Liver (tissue), 9 donors: ENCODE results near the gene ITGB4. TPM values are rescaled to one million over a fixed set of nuclear protein-coding genes. Genes with fewer than 3 reads are reported as not detected.

Experiments
- DNase-seq: peaks from one replicate; pipeline ENCODE4 v3.0.0-alpha.2; 2017; ENCODE audit warnings: low spot score
- H3K27ac ChIP-seq, 2 donors: one replicate each; pipeline ENCODE4 v1.7.0; 2013; ENCODE audit warnings: inconsistent platforms in 2 of 2, low read length in 2 of 2, control low read depth in 1 of 2, low read depth in 1 of 2, mild to moderate bottlenecking in 1 of 2
- H3K27me3 ChIP-seq, 4 donors: one replicate each; pipeline versions ENCODE4 v1.6.1 to v1.7.0; 2013; ENCODE audit warnings: low read length in 3 of 4, inconsistent platforms in 1 of 4, mild to moderate bottlenecking in 1 of 4, moderate library complexity in 1 of 4; ENCODE audit not compliant: control insufficient read depth in 4 of 4, insufficient read depth in 4 of 4
- H3K36me3 ChIP-seq, 4 donors: one replicate each; pipeline versions ENCODE4 v1.6.1 to v1.7.0; 2013; ENCODE audit warnings: low read length in 3 of 4, mild to moderate bottlenecking in 3 of 4, low read depth in 1 of 4, moderate library complexity in 1 of 4; ENCODE audit not compliant: control insufficient read depth in 4 of 4, insufficient read depth in 3 of 4
- H3K4me1 ChIP-seq, 4 donors: one replicate each; pipeline versions ENCODE4 v1.6.1 to v1.7.0; 2013; ENCODE audit warnings: low read length in 3 of 4, mild to moderate bottlenecking in 3 of 4, moderate library complexity in 1 of 4; ENCODE audit not compliant: control insufficient read depth in 4 of 4, insufficient read depth in 4 of 4
- H3K4me3 ChIP-seq, 3 donors: one replicate each; pipeline versions ENCODE4 v1.6.1 to v1.7.0; 2013; ENCODE audit warnings: low read length in 3 of 3, control low read depth in 1 of 3, low read depth in 1 of 3, mild to moderate bottlenecking in 1 of 3
- H3K9ac ChIP-seq, 2 donors: one replicate each; pipeline ENCODE4 v1.7.0; 2013; ENCODE audit warnings: low read length in 2 of 2, mild to moderate bottlenecking in 2 of 2, moderate library complexity in 2 of 2, control low read depth in 1 of 2, low read depth in 1 of 2
- H3K9me3 ChIP-seq, 4 donors: one replicate each; pipeline versions ENCODE4 v1.6.1 to v1.7.0; 2013; ENCODE audit warnings: low read length in 3 of 4; ENCODE audit not compliant: control insufficient read depth in 4 of 4
- EGR1 ChIP-seq, 2 donors: IDR thresholded peaks; 2 replicates each; pipeline ENCODE4 v1.6.1; 2016 to 2018; ENCODE audit warnings: antibody characterized with exemption in 2 of 2, low read depth in 2 of 2
- FOXA1 ChIP-seq: IDR thresholded peaks from 2 replicates; pipeline ENCODE4 v1.6.1; 2016; ENCODE audit warnings: antibody characterized with exemption
- FOXA2 ChIP-seq: IDR thresholded peaks from 2 replicates; pipeline ENCODE4 v1.6.1; 2016; ENCODE audit warnings: antibody characterized with exemption
- GABPA ChIP-seq, 2 donors: IDR thresholded peaks in 1 of 2; conservative IDR thresholded peaks in 1 of 2; 2 replicates each; pipeline ENCODE4 v1.6.1; 2016; ENCODE audit warnings: antibody characterized with exemption in 2 of 2, mild to moderate bottlenecking in 1 of 2, moderate library complexity in 1 of 2
- HNF4A ChIP-seq, 2 donors: conservative IDR thresholded peaks; 2 replicates each; pipeline ENCODE4 v1.6.1; 2016; ENCODE audit warnings: antibody characterized with exemption in 2 of 2, mild to moderate bottlenecking in 2 of 2
- HNF4G ChIP-seq: IDR thresholded peaks from 2 replicates; pipeline ENCODE4 v1.6.1; 2016; ENCODE audit warnings: antibody characterized with exemption
- JUND ChIP-seq, 2 donors: IDR thresholded peaks; 2 replicates each; pipeline ENCODE4 v1.6.1; 2016; ENCODE audit warnings: antibody characterized with exemption in 2 of 2
- MAX ChIP-seq: IDR thresholded peaks from 2 replicates; pipeline ENCODE4 v1.6.1; 2016; ENCODE audit warnings: antibody characterized with exemption
- NR2F2 ChIP-seq: IDR thresholded peaks from 2 replicates; pipeline ENCODE4 v1.6.1; 2016; ENCODE audit warnings: antibody characterized with exemption
- RAD21 ChIP-seq, 2 donors: IDR thresholded peaks; 2 replicates each; pipeline ENCODE4 v1.6.1; 2016; ENCODE audit warnings: antibody characterized with exemption in 2 of 2, mild to moderate bottlenecking in 2 of 2
- REST ChIP-seq: IDR thresholded peaks from 2 replicates; pipeline ENCODE4 v1.6.1; 2016; ENCODE audit warnings: antibody characterized with exemption, mild to moderate bottlenecking
- RXRA ChIP-seq, 2 donors: IDR thresholded peaks; 2 replicates each; pipeline ENCODE4 v1.6.1; 2017 to 2018; ENCODE audit warnings: antibody characterized with exemption in 2 of 2, mild to moderate bottlenecking in 1 of 2
- SP1 ChIP-seq: IDR thresholded peaks from 2 replicates; pipeline ENCODE4 v1.6.1; 2018; ENCODE audit warnings: antibody characterized with exemption, mild to moderate bottlenecking
- TAF1 ChIP-seq: conservative IDR thresholded peaks from 2 replicates; pipeline ENCODE4 v1.6.1; 2016; ENCODE audit warnings: antibody characterized with exemption, mild to moderate bottlenecking
- YY1 ChIP-seq: IDR thresholded peaks from 2 replicates; pipeline ENCODE4 v1.6.1; 2016; ENCODE audit warnings: antibody characterized with exemption, mild to moderate bottlenecking
- ZBTB33 ChIP-seq: IDR thresholded peaks from 2 replicates; pipeline ENCODE4 v1.6.1; 2016; ENCODE audit warnings: antibody characterized with exemption
- WGBS: extraction: QIAGEN DNeasy Blood & Tissue Kit; methylation state at CpG from one replicate; pipeline ENCODE4 v1.1.7; 2013; 5-methylcytosine and 5-hydroxymethylcytosine counted together
- polyA plus RNA-seq, 2 donors: library from polyadenylated mRNA; stranded (reverse) in 1 of 2; unstranded in 1 of 2; fragments of 200-250 nt in 1 of 2; fragments of >200 nt in 1 of 2; fragmentation: Nextera tagmentation in 1 of 2; extraction: Ambion mirVana in 1 of 2; gene quantifications; one replicate each; pipeline versions ENCODE4 v1.2.1 to v1.2.3, GENCODE V29; 2013 to 2015
- total RNA-seq, 2 donors: library from RNA; depleted of rRNA; stranded (reverse); fragments of >200 nt; gene quantifications; one replicate each; pipeline ENCODE4 v1.2.3, GENCODE V29; 2014
- TF ChIP-seq, protein P1 (sequence below): IDR thresholded peaks from 2 replicates; pipeline ENCODE4 v1.6.1; 2016; ENCODE audit warnings: antibody characterized with exemption
- TF ChIP-seq, protein P2 (sequence below): fragments of 150-350 bp; IDR thresholded peaks from 2 replicates; pipeline ENCODE4 v1.5.1; 2017; ENCODE audit warnings: improper control_type of control experiment, low read depth, low read length; ENCODE audit not compliant: missing input control
- donor health status: healthy.
- donor health status: healthy.
- donor health status: healthy.
- donor health status: healthy.
- donor health status: healthy.

Gene ITGB4
- total and polyA plus RNA-seq, 4 donors, result 0.42 to 1.4 (median 1.3) TPM

GRCh38 chr17:75757086-75757681 lies 35.9 kb downstream of the ITGB4 start:
- Histone ChIP-seq H3K4me1 (peaks cover 8 to 33% (median 18%) of the 10 kb centered on the region in 4 donors), H3K27me3 (no peaks in the 10 kb centered on the region), H3K9ac (no peak overlapping the region), H3K9me3 (no peaks in the 10 kb centered on the region), H3K36me3 (peaks cover 0 to 15% (median 2%) of the 10 kb centered on the region in 4 donors), H3K27ac (no peak overlapping the region), H3K4me3 (no peak overlapping the region)
- whole genome bisulfite sequencing, result 96% methylated on average over 21 of the region's 21 CpGs
- no peak for DNase-seq
- no peak for TF ChIP-seq GABPA (IDR thresholded peaks at IDR 0.05 in 1 of 2, conservative IDR thresholded peaks at IDR 0.05 in 1 of 2)
- TF ChIP-seq SP1, result no peak
- no peak for TF ChIP-seq RAD21 (IDR thresholded peaks at IDR 0.05)
- TF ChIP-seq, protein P1, sequence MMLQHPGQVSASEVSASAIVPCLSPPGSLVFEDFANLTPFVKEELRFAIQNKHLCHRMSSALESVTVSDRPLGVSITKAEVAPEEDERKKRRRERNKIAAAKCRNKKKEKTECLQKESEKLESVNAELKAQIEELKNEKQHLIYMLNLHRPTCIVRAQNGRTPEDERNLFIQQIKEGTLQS, result no peak
- TF ChIP-seq YY1, result no peak
- TF ChIP-seq HNF4G, result no peak
- TF ChIP-seq TAF1, result no peak
- TF ChIP-seq NR2F2, result no peak
- no peak for TF ChIP-seq ZBTB33
- TF ChIP-seq FOXA1, result no peak
- no peak for TF ChIP-seq HNF4A (conservative IDR thresholded peaks at IDR 0.05)
- TF ChIP-seq FOXA2, result no peak
- TF ChIP-seq, protein P2, sequence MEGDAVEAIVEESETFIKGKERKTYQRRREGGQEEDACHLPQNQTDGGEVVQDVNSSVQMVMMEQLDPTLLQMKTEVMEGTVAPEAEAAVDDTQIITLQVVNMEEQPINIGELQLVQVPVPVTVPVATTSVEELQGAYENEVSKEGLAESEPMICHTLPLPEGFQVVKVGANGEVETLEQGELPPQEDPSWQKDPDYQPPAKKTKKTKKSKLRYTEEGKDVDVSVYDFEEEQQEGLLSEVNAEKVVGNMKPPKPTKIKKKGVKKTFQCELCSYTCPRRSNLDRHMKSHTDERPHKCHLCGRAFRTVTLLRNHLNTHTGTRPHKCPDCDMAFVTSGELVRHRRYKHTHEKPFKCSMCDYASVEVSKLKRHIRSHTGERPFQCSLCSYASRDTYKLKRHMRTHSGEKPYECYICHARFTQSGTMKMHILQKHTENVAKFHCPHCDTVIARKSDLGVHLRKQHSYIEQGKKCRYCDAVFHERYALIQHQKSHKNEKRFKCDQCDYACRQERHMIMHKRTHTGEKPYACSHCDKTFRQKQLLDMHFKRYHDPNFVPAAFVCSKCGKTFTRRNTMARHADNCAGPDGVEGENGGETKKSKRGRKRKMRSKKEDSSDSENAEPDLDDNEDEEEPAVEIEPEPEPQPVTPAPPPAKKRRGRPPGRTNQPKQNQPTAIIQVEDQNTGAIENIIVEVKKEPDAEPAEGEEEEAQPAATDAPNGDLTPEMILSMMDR, result no peak
- TF ChIP-seq RXRA (IDR thresholded peaks at IDR 0.05), result no peak
- no peak for TF ChIP-seq MAX
- no peak for TF ChIP-seq JUND (IDR thresholded peaks at IDR 0.05)

DNA sequence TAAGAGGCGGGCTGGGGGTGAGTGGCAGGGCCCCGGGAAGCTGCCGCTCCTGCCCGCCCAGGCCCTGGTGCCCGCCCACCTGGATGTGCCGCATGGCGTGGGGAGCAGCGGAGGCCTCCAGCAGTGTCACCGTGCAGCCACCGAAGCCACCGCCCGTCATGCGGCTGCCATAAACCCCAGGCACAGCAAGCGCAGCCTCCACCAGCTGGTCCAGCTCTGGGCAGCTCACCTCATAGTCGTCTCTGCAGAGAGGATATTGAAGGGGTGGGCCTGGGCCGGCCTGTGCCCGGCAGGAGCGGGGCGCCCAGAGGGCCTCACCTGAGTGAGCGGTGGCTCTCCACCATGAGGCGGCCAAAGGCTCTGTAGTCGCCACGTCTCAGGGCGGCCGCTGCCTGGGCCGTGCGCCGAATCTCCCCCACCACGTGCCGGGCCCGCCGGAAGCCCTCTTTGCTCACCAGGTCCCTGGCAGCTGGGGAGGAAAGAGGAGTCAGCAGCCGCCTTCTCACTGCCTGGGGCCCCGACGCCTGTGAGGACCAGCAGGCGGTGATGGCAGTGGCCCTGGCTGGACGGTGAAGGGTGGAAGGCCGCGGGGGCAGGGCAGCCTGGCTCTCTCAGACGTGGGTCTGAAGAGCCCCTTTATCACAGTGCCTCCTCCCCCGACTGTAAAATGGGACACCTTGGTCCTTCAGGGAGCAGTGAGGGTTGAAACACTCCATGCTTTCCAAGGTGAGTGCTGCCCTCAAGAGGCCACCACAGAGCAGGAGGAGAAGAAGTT lies 37.1 kb downstream of the ITGB4 start:
- no peak overlapping the region for H3K4me3 ChIP-seq
- WGBS, result 94% methylated on average over 41 of the region's 41 CpGs
- H3K36me3 ChIP-seq, result peaks cover 0 to 18% (median 2%) of the 10 kb centered on the region in 4 donors
- peaks cover 8 to 40% (median 21%) of the 10 kb centered on the region in 4 donors for H3K4me1 ChIP-seq
- no peak overlapping the region for H3K27ac ChIP-seq
- no peaks in the 10 kb centered on the region for H3K9me3 ChIP-seq
- TF ChIP-seq, protein P1, result no peak
- TF ChIP-seq RAD21 (IDR thresholded peaks at IDR 0.05), result no peak
- TF ChIP-seq YY1, result no peak
- TF ChIP-seq SP1, result no peak
- TF ChIP-seq REST, result no peak
- TF ChIP-seq EGR1 (IDR thresholded peaks at IDR 0.05; ENCODE audit: low read depth in 2 of 2), result no peak
- no peaks in the 10 kb centered on the region for H3K27me3 ChIP-seq
- H3K9ac ChIP-seq, result no peak overlapping the region
- no peak for DNase-seq
